LNCaP clone FGC (cell line): ENCODE results near the gene SIM2.
A peak's percentile ranks its signal among the peaks of the same experiment; 100 is the strongest.
"Not testable (repeated sequence)": the region's sequence is repeated elsewhere in the genome, so short reads cannot be mapped to it uniquely, and the experiment has no call there.

Experiments
- DNase-seq: peaks from one replicate; pipeline ENCODE4 v3.0.0-alpha.2; 2011; ENCODE audit warnings: low read depth
- H3K4me3 ChIP-seq: 2 replicates; pipeline ENCODE4 v1.5.1; 2011; ENCODE audit warnings: mild to moderate bottlenecking, low read depth, low read length, control low read depth
- TF ChIP-seq, protein P1 (sequence below): IDR thresholded peaks from 2 replicates; pipeline ENCODE4 v1.5.1; 2012; ENCODE audit warnings: mild to moderate bottlenecking; ENCODE audit not compliant: control insufficient read depth, insufficient read depth; ENCODE audit errors: extremely low read depth

Gene SIM2

DNA sequence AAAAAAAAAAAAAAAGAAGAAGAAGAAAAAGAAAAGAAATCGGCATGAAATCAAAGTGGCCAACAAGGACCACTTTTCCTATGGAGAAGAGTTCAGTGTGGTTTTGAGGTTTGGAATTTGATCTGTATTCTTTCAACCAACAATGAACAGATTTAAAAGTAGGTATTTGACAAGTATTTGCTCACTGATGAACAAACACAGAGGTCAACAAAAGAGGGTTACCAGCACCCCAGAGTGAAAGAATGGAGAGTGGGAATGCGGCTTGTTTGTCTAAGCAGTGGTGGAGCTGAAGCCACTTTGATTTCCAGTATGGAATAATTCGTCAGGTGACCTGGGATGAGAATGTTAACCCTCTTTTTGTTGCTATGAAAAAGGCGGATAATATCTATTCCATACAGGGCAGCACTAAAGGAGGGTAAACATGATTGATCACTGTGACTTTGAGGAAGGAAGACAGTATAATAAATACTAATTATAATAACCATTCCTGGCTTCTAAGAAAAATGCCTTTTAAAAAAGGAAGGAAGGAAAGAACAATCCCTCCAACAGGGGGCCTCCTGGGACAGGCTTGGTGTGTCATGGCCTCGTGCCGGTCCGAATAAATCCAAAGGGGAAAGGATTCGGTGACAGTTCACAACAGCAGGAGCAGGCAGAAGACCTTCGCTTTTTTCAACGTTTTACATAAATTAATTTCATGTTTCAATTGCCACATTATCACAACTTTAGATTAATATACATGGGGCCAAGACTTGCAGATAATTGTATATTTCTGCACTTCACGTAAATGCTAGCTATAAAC is 37.2 kb upstream of the SIM2 start:
- TF ChIP-seq, protein P1, sequence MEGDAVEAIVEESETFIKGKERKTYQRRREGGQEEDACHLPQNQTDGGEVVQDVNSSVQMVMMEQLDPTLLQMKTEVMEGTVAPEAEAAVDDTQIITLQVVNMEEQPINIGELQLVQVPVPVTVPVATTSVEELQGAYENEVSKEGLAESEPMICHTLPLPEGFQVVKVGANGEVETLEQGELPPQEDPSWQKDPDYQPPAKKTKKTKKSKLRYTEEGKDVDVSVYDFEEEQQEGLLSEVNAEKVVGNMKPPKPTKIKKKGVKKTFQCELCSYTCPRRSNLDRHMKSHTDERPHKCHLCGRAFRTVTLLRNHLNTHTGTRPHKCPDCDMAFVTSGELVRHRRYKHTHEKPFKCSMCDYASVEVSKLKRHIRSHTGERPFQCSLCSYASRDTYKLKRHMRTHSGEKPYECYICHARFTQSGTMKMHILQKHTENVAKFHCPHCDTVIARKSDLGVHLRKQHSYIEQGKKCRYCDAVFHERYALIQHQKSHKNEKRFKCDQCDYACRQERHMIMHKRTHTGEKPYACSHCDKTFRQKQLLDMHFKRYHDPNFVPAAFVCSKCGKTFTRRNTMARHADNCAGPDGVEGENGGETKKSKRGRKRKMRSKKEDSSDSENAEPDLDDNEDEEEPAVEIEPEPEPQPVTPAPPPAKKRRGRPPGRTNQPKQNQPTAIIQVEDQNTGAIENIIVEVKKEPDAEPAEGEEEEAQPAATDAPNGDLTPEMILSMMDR: peak; percentile 78
- peak; percentile 23 for DNase-seq
- no peak overlapping the region for H3K4me3 ChIP-seq

DNA sequence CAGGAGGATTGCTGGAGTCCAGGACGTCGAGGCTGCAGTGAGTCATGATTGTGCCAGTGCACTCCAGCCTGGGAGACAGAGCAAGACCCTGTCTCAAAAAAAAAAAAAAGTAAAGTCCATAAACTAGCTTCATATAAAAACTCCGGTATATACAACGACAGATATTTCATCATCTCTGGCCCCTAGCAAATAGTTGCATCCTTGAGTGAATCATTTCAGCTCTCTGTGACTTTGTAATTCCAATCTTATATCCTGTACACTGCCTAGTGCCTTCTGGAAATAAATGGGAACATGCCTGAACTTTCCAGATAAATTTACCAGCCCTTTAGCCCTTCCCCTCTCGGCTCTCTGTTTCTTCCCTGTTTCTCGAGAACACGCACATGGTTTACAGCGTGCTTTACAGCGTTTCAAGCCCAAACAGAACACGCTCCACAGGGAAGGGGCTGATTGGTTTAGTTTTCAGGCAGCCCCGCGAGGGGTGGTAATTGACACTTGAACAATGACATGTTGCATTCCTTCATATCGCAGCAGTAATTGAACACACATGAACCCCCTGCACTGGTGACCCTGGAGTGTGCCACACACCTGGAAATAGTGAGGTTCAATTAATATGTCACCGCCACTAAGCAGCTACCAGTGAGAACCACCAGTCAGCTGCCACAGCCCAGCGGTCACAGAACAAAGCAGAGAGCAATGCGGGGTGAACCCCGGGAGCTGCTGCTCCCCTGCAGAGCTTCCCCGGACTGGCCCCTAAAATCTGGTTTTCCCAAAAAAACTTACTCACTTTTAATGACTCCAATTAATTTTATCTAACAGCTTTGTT is 35.7 kb upstream of the SIM2 start:
- no peak for DNase-seq
- H3K4me3 ChIP-seq: no peak overlapping the region
- TF ChIP-seq, protein P1: no peak

DNA sequence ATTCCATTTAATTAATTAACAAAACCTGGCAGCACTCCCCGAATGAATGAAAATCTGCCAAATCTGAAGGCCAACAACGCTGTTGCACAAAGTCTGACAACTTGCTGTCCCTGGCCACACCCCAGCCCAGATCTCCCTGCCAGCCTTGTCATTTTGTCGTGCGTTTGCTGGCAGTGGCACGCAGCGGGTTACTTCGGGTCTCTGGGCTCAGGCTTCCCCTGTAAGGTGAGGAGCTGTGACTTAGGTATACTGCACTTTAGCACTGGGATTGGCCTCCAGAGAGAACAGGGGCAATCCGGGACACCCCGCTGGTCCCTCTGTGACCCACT is 34.3 kb upstream of the SIM2 start:
- H3K4me3 ChIP-seq: no peak overlapping the region
- no peak for DNase-seq
- TF ChIP-seq, protein P1: no peak

GRCh38 chr21:36665806-36666205 is 33.1 kb upstream of the SIM2 start:
- H3K4me3 ChIP-seq: no peak overlapping the region
- TF ChIP-seq, protein P1: no peak
- no peak for DNase-seq

GRCh38 chr21:36668713-36669112 is 30.2 kb upstream of the SIM2 start:
- TF ChIP-seq, protein P1: no peak

GRCh38 chr21:36671836-36672235 is 27.1 kb upstream of the SIM2 start:
- TF ChIP-seq, protein P1: no peak
- DNase-seq: no peak
- H3K4me3 ChIP-seq: no peak overlapping the region

More at GRCh38 chr21:36668713-36669112, 30.2 kb upstream of the SIM2 start:
- DNase-seq: no peak
- no peak overlapping the region for H3K4me3 ChIP-seq

DNA sequence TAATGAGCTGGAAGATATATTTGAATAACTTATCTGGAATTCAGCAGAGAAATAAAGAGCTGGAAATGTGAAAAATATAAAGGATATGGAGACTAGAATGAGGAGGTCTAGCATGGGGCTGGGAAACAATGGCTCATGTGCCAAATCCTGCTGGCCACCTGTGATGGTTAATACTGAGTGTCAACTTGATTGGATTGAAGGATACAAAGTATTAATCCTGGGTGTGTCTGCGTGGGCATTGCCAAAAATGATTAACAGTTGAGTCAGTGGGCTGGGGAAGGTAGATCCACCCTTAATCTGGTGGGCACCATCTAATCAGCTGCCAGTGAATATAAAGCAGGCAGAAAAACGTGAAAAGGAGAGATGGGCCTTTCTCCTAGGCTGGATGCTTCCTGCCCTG is 26.6 kb upstream of the SIM2 start:
- H3K4me3 ChIP-seq, DNase-seq: not testable (repeated sequence)
